IPS-NIHi7 (cell line): ENCODE measurements around the gene SLC9A3.
"Not testable (repeated sequence)": the region's sequence is repeated elsewhere in the genome, so short reads cannot be mapped to it uniquely, and the experiment has no call there.

Source experiments
- DNase-seq: peaks from one replicate; pipeline ENCODE4 v3.0.0; 2012; ENCODE audit warnings: mixed read lengths; ENCODE audit errors: extremely low spot score

The SLC9A3 gene

GRCh38 chr5:507986-508575, 16.2 kb downstream of the SLC9A3 start:
- DNase-seq, result not testable (repeated sequence)

- no peak for DNase-seq
These were observed 18.2 kb downstream of the SLC9A3 start for GRCh38 chr5:505951-506525.

- DNase-seq, result no peak
These were observed 19.7 kb downstream of the SLC9A3 start for GRCh38 chr5:504326-505154.

- no peak for DNase-seq
These were observed 21.7 kb downstream of the SLC9A3 start for GRCh38 chr5:502325-503079.

GRCh38 chr5:501831-502184, 22.4 kb downstream of the SLC9A3 start:
- no peak for DNase-seq

- DNase-seq, result no peak
These were observed 23.0 kb downstream of the SLC9A3 start for GRCh38 chr5:501105-501830.

GRCh38 chr5:500491-500890, 23.8 kb downstream of the SLC9A3 start:
- no peak for DNase-seq

GRCh38 chr5:499233-500209, 24.7 kb downstream of the SLC9A3 start:
- DNase-seq, result no peak

GRCh38 chr5:497871-498509, 26.3 kb downstream of the SLC9A3 start:
- no peak for DNase-seq

- DNase-seq, result no peak
These were observed 27.1 kb downstream of the SLC9A3 start for GRCh38 chr5:497090-497700.

- no peak for DNase-seq
These were observed 28.2 kb downstream of the SLC9A3 start for GRCh38 chr5:496028-496427.

- no peak for DNase-seq
These were observed 29.5 kb downstream of the SLC9A3 start for GRCh38 chr5:494667-495255.

GRCh38 chr5:493758-494157, 30.5 kb downstream of the SLC9A3 start:
- DNase-seq, result no peak

GRCh38 chr5:493119-493701, 31.0 kb downstream of the SLC9A3 start:
- DNase-seq, result no peak

- no peak for DNase-seq
These were observed 31.8 kb downstream of the SLC9A3 start for GRCh38 chr5:492314-492893.

- no peak for DNase-seq
These were observed 32.4 kb downstream of the SLC9A3 start for GRCh38 chr5:491856-492155.

- no peak for DNase-seq
These were observed 33.0 kb downstream of the SLC9A3 start for GRCh38 chr5:491119-491855.
